Endothelial cell of umbilical vein (primary cell): Measurements from ENCODE around the gene SKIC8.

Experiments used
- EZH2 ChIP-seq: IDR thresholded peaks from 2 replicates; pipeline ENCODE4 v1.6.1; 2012; ENCODE audit warnings: borderline replicate concordance, low read depth, mild to moderate bottlenecking, moderate library complexity, low read length, inconsistent platforms; ENCODE audit not compliant: severe bottlenecking
- JUN ChIP-seq: IDR thresholded peaks from 2 replicates; pipeline ENCODE4 v1.6.1; 2011; ENCODE audit warnings: borderline replicate concordance, low read depth; ENCODE audit not compliant: insufficient read length, insufficient read depth
- MYC ChIP-seq: IDR thresholded peaks from one replicate; pipeline ENCODE4 v1.6.1; 2011; ENCODE audit warnings: mild to moderate bottlenecking, low read depth, low read length
- POLR2A ChIP-seq: IDR thresholded peaks from 2 replicates; pipeline ENCODE4 v1.6.1; 2012; ENCODE audit warnings: low read depth, mild to moderate bottlenecking, control low read depth, low read length
- POLR2AphosphoS5 ChIP-seq: IDR thresholded peaks from 2 replicates; pipeline ENCODE4 v1.6.1; 2012; ENCODE audit warnings: low read depth, mild to moderate bottlenecking, control low read depth, low read length, moderate library complexity; ENCODE audit not compliant: insufficient read depth
- TF ChIP-seq, protein P1 (sequence below), 2 donors: IDR thresholded peaks; 1 replicate in 1 of 2; 2 replicates in 1 of 2; pipeline ENCODE4 v1.5.1; 2011; ENCODE audit warnings: low read length in 2 of 2, mild to moderate bottlenecking in 2 of 2, moderate library complexity in 2 of 2, control low read depth in 1 of 2, inconsistent platforms in 1 of 2, low read depth in 1 of 2; ENCODE audit not compliant: insufficient read depth in 1 of 2; ENCODE audit errors: extremely low read depth in 1 of 2
- TF ChIP-seq, protein P2 (sequence below): IDR thresholded peaks from 2 replicates; pipeline ENCODE4 v1.6.1; 2011; ENCODE audit not compliant: insufficient read depth, insufficient read length

DNA sequence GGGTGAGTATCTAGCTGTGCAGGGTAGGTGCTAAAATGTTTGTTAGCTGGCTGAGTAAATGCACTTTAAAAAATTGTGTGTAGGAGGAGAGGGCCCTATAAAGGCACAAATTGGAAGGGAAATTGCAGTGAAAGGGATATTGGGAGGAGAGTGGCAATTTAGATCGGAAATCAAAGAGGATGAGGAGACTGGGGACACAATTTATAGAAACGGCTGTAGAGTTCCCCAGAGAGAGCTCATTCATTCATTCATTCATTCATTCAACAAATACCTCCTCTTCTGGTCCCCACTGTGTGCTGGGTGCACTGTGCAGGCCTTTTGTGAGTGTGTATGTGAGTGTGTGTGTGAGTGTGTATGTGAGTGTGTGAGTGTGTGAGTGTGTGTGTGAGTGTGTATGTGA, 32.6 kb downstream of the SKIC8 start:
- TF ChIP-seq, protein P1, sequence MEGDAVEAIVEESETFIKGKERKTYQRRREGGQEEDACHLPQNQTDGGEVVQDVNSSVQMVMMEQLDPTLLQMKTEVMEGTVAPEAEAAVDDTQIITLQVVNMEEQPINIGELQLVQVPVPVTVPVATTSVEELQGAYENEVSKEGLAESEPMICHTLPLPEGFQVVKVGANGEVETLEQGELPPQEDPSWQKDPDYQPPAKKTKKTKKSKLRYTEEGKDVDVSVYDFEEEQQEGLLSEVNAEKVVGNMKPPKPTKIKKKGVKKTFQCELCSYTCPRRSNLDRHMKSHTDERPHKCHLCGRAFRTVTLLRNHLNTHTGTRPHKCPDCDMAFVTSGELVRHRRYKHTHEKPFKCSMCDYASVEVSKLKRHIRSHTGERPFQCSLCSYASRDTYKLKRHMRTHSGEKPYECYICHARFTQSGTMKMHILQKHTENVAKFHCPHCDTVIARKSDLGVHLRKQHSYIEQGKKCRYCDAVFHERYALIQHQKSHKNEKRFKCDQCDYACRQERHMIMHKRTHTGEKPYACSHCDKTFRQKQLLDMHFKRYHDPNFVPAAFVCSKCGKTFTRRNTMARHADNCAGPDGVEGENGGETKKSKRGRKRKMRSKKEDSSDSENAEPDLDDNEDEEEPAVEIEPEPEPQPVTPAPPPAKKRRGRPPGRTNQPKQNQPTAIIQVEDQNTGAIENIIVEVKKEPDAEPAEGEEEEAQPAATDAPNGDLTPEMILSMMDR (IDR thresholded peaks at IDR 0.05; ENCODE audit: extremely low read depth in 1 of 2, insufficient read depth in 1 of 2, low read depth in 1 of 2, low read length in 2 of 2): no peak
- TF ChIP-seq, protein P2, sequence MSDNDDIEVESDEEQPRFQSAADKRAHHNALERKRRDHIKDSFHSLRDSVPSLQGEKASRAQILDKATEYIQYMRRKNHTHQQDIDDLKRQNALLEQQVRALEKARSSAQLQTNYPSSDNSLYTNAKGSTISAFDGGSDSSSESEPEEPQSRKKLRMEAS: no peak
- no peak for TF ChIP-seq EZH2
- no peak for TF ChIP-seq POLR2AphosphoS5
- no peak for TF ChIP-seq JUN
- no peak for TF ChIP-seq MYC
- no peak for TF ChIP-seq POLR2A
